HL-60/S4 (cell line): ENCODE measurements around the gene CDH4.

Experiments used
- in situ Hi-C: fragments of 300-500 bp; cut with MboI; formaldehyde crosslinking; loops from 2 replicates; pipeline ENCODE4 v1.14.3; 2022; ENCODE audit warnings: low sequenced_read_pairs

Gene CDH4

DNA sequence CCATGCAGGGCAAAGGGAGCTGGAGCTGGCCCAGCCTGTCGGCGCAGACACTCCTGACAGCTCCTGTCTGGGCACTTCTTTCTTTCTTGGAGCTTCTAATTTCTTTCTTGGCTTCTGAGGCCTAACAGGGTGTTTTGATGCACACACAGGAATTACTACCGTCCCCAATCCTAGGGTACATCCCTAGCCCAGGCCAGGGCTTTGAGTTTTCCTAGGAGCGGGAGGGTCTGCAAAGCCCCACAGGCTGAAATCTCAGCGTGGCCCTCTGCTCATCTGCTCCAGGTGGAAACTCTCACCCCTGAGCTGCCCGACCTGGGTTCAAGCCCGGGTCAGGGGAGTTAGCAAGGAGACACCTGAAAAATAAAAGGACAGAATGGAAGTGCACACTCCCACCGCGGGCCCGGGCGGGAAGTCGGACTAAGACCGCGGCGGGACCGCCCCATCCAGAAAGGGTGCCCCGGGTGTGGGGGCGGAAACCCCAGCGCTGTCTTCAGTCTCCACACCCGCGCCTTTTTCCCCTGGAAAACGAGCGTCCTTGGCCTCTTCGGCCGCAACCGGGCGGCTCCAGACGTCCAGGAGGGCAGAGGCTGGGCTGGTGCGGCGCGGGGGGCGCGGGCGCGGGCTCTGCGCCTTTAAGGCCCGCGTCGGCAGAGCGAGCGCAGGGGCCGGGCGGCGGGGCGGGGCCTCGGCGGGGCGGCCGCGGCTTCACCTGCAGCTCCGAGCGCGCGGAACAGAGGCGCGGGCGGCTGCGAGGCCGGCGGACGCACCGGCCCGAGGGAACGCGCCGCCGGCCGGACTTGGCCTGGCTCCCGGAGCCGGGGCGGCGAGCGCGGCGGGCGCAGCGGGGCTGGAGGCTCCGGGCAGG is at the start of gene CDH4:
Gene CDH4, plus strand, starts transcription at position 733 of the 865 bp plus-strand sequence.
- in situ Hi-C loops: no loop called here

DNA sequence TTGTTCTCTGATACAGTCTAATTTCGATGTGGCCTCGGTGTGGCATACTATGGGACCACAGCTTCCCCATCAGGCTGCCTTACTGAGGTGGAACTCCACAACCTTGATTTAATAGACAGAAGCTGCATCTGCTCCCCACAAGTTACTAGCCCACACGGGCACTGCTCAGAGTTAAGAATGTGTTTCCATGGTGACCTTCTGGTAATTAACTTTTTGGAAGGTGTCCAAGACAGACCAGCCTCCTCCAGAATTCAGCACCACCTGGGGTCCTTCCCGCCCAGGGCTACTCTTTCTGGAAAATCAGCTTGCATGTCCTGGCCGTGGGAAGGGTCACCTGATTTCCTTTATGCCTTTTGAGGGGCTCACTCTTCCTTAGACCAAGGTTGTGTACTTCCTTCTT is 48.7 kb upstream of the CDH4 start:
- in situ Hi-C loops: no loop called here

DNA sequence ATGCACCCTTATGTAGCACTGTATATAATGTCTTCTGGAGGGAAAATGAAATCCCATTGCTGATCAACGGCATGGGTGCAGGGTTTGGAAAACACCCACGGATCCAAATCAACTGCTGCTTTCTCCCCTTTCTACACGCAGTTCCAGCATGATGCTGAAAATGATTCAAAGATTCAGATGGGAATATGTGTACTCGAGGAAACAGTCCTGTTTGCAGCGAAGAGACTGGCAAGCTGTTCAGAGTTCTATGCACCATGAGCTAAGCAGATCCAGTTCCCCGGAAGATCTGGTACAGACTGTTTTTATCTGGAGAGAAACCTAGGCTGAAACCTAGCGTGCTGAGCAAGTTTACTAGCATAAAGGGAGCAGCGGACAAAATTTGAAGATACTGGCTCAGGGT is 47.9 kb upstream of the CDH4 start:
- in situ Hi-C loops: no loop called here

DNA sequence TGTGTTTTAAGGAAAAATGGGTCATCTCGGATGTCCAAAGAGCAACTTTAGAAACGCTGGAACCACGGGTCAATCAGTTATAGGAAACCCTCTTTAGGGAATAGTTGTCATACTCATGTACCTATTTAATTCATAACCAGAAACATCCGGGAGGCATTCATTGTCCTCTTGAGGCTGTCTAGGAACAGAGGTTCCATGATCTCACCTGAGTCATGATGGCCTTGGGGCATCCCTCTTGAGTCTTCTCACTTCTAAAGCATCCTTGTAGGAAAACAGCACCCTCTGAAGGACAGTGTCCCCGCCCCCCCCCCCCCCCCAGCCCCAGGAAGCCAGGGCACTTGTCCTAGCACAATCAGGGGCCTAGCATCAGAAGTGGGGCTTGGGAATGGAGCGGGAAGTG is 46.3 kb upstream of the CDH4 start:
- in situ Hi-C loops: no loop called here

DNA sequence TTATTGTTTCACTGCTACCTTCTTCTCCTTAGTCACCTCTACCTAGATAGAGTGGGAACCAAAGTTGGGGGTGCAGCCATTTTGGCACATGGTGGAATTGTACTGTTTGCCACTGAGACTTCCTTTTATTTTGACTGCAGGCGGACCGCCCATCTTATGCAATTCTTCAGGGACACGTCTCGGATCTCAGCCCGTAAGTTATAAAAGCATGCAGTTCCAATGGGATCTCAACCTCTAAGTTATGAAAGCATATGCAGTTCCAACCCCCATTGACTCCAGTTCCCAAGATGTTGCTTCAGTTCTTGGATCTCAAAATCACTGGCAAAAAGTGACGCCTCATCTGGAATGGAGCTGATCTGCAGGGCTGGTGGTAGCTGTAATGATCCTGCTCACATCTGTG is 41.2 kb upstream of the CDH4 start:
- in situ Hi-C loops: no loop called here

DNA sequence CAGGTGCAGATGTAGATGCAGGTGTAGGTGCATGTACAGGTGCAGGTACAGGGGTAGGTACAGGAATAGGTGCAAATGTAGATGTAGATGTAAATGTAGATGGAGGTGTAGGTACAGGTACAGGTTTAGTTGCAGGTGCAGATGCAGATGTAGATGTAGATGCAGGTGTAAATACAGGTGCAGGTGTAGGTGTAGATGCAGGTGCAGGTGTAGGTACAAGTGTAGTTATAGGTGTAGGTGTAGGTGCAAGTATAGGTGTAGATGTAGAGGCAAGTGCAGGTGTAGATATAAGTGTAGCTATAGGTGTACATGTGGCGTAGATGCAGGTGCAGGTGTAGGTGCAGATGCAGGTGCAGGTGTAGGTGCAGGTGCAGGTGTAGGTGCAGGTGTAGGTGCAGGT is 34.2 kb upstream of the CDH4 start:
- in situ Hi-C loops: no loop called here

DNA sequence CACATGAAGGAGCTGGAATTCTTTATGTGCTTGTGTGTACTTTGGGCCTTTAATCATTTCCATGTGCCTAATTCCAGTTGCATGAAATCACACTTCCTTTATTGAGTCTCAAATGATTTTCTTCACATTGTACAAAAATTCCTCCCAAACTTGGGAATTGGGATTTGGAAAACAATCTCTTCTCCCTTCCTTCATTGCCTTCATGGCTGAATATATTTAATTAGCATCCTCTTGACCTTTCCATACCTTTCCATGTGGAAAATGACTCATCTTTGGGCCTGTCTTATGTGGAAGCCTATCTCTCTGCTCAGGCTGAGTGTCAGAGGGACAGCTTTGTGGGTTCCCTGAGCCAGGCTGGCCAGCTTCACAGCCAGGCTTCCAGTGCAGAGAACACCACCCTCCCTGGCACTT is 33.0 kb upstream of the CDH4 start:
- in situ Hi-C loops: no loop called here

DNA sequence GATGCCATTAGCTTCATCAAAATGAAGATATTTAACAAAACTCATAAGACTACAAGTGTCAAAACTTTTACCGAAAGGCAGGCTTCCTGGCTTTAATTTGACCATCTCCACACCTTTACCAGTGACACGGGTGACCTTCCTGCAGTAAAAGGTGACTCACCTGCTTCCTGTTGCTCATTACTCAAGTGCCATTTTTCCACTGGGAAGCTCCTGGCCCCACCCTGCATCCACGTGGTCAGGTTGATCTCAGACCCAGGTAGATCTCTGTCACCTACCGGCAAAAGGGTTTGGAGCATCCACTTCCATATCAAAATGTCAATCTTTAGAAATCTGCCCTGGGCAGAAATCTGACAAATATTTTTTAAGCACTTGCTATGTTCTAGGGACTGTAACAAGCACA is 31.9 kb upstream of the CDH4 start:
- in situ Hi-C loops: no loop called here

DNA sequence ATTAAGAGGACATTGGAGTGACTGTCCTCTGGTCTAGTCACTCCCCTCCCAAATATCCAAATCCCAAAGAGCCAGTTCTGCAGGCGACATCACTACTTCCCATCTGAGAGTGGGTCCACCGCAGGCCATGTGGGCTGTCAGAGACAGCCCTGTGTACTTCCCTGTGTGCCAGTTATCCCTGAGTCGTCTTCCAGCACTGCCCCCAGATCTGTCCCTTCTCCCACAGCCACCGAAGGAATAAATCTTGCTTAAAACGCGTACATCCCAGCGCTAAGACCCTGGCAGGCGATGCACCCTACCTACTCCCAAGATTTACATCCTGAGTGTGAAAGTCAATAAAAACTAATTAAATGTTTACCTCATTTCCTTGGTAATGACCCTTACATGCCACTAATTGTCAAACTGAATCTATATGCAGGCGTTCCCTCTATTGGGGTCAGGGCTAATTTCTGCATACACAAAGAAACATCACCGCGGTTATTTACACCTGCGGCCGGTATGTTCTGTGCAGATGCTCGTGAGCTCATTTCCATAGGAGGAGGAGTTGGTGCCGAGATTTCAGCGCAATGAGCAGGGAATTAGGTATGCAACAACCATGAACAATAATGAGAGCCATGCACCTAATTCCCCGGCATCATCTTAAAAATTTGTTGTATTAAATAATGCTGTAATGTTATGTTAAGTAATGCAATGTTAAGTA is 31.3 kb upstream of the CDH4 start:
- in situ Hi-C loops: no loop called here

DNA sequence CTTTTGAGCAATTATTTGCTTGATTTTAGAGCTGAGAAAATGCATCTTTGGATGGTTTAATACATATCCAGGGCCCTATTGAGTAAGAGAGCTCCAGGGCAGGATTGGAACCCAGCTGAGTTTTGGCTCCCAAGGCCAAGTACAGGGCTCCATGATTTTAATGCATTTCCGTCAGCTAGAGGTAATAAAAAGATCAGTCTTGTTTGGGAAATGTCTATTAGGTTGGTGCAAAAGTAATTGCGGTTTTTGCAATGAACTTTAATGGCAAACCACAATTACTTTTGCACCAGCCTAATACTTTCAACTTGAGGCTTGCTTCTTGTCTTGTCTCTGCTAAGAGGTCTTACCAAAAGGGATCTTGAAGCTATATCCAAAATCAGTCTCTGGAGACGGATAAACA is 29.4 kb upstream of the CDH4 start:
- in situ Hi-C loops: no loop called here

DNA sequence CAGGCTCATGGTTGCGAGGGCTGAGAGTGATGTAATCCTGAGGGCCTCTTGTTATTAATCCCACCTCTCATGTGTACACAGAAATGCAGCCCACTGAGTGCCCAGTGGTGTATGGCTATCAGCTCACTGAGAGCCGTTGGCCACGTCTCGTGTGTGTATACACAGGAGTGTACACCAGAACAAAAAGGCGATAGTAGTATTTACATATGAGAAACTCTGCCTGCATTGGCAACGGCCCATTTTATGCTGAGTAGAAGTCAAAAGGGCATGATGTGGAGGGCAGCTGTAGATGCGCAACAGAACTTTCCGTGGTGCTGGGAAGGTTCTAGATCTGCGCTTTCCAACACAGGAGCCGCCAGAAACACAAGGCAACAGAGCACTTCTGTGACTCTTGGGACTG is 28.9 kb upstream of the CDH4 start:
- in situ Hi-C loops: no loop called here

DNA sequence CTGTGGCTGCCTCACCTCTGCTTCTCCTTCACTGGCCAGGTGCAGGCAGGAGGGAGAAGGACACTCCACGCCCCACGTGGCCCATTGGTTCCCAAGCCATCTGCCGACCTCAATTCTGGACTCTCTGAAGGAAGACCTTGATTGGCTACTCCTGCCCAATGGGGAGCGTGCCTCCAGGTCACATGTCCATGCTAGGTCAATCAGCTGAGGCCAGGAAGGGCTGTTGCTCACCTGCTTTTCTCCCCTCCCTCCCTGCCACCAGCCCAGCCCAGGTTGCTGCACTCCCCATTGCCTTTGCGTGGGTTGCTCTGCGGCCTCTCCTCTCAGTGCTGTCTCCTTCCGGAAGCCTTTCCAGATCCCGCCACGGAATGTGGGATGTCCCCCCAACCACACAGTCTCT is 21.9 kb upstream of the CDH4 start:
- in situ Hi-C loops: no loop called here

DNA sequence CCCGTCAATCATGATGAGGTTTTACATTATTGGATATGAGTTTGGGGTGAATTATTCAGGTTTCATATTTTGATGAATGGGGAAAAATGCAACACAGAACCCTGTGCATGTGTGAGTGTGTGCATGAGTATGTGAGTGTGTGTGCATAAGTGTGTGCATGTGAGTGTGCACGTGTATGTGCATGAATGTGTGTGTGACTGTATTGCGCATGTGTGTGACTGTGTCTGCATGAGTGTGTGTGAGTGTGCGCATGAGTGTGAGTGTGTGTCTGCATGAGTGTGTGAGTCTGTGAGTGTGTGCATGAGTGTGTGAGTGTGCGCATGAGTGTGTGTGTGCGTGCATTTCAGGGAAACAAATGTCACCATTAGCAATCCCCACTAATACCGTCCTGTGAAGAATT is 18.5 kb upstream of the CDH4 start:
- in situ Hi-C loops: no loop called here

DNA sequence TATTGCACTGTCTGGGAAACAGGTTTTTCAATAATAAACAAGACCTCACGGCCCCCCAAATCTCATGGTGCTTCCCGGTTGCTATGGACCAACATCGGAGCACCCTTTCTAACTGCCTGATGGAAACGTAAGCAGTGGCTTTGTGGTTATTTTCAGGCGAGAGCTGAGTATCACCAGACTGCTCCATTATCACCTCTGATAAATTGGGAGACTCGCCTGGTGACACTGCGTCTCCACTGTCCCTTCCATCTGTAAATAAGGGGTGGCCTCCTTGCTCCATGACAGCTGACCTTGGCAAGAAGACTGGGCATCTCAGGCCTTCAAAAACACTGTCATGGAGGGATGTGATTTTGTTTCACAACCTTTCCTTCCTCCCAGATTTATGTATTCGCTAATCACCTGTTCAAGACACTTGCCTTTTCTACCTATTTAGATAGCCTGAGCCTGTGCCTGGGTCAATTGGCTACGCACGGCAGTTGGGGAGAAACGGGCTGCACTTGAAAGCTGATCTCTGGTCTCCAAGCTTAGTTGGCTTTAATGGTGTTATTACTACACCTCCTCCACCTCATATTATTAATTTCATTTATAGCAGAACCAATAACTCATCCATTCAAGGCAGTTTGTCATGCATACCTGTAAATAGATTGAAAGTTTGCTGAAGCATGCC is 17.7 kb upstream of the CDH4 start:
- in situ Hi-C loops: no loop called here

DNA sequence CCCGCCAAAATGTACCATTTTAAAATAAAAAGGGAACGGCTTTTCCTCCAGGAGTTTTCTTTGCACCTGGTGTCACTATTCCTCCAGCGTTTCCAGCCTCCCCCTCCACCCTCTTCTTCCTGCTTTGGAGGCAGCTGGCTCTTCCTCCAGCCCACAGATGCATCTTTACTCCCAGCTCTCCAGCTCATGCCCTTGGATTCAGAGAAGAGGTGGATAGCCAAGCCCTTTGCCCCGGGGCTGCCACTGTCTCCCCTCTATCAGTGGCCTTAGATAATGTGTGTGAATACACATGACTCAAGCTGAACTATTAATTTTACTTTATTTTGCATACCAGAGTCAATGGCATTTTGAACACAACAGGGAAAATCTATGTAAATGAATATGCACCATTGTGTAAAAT is 15.3 kb upstream of the CDH4 start:
- in situ Hi-C loops: no loop called here

DNA sequence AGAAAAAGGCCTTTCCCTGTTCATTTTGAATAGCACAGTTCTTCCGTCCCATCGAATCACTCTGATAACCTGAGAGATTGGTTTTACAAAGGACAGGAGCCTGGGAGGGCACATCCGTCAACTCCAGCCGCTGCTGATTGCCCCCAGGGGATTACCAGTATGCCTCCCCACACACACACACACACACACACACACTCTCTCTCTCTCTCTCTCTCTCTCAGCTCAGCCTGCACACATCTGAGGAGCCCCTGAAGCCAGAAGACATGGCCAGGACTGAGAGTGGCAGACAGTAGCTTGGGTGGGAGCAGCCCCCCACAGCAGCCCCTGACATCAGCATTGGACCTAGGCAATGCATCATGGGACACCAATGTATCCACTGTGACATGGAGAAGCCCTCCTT is 13.2 kb upstream of the CDH4 start:
- in situ Hi-C loops: no loop called here

DNA sequence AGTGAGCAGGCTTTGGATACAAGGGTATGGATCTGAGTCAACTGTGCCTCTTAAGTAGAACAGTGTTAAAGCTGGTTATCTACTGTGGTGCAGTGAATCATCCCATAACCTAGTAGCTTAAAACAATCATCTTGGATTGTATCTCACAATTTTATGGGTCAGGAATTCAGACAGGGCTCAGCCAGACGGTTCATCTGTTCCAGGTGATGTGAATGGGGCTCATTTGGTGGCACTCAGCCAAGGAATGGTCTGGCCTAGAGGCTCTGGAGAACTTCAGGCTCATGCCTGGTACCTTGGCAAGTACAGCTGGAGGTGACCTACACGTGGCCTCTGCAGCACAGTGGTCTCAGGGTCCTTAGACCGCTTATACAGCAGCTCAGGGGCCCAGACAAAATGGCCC is 11.2 kb upstream of the CDH4 start:
- in situ Hi-C loops: no loop called here

DNA sequence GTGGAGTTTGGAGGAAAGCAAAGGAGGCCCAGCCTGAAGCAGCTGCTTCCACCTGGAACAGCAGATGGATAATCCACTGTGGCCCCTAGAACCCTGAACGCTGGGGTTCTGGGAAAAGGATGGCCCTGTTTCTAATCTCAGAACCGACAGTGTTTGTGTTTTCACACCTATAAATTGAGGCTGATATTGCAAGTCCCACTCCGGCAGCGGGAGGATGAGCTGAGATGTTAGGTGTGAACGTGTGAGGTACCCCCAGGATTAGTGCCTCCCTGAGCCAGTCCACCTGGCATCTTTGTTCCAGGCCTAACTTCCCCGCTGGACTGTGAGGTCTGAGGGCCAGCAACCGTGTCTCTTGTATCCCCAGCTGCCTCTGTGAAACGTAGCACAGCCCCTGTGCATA is 7.8 kb upstream of the CDH4 start:
- in situ Hi-C loops: no loop called here

DNA sequence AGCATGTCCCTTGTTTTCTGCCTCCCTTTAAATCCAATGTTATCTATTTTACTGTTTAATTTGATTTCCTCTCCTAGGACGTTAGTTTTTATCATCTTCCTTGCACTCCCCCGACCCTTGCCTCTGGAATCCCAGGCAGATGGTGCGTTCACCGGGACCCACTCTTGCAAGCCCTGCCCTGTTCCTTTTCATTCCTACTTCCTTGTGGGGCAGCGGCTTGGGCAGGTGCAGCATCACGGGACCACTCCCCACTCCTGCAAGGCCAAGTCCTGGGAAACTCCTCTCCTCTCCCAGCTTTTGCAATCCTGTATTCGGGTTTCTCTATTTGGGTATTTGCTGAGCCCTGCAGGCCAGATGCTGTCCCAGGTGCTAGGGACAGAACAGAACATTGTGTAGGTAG is 5.8 kb upstream of the CDH4 start:
- in situ Hi-C loops: no loop called here

DNA sequence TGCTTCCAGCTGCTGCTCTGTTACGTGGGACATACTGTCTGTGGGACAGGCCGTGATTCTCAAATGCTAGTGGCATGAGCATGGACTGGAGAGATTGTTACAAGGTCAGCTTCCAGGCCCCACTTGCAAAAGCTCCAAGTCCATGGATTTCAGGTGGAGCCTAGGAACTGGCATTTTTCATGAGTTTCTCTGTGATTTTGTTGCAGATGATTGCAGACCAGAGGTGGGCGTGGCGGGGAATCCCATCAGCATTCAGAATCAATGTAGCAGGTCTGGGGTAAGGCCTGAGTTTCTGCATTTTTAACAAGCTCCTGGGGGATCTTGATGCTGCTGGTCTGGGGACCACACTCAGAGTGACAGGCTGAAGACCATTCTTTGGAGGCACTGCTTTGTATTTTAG is 2.4 kb upstream of the CDH4 start:
- in situ Hi-C loops: no loop called here

DNA sequence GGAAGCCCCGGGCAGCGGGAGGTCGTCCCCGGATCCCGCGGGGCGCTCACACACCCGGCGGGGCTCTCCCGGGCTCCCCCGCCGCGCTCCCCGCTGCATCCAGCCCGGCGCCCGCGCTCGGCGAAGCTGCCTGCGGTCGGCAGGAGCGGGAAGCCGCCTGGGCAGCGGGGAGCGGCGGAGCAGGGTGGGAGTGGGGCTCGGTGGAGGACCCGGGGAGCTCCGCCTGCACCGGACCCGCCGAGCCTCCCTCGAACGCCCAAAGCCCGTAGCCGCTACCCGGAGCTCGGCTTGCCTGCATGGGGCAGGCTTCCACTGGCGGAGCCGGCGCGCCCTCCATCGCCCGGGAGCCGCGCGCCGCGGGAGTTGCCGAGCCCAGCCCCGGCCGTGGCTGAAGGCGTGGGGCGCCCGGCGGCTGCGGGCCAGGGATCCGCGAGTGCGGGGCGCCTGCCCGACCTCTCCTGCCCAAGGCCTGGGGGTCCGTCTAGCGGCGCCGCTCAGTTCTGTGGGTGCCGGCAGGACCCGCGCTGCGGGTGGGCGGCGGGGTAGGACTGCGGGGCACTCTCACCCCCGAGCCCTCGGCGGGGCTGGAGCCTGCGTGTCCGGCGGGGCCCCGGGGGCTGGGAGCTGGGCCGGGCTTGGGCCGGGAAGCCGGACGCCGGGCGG is 671 bp downstream of the CDH4 start:
- in situ Hi-C loops: no loop called here

DNA sequence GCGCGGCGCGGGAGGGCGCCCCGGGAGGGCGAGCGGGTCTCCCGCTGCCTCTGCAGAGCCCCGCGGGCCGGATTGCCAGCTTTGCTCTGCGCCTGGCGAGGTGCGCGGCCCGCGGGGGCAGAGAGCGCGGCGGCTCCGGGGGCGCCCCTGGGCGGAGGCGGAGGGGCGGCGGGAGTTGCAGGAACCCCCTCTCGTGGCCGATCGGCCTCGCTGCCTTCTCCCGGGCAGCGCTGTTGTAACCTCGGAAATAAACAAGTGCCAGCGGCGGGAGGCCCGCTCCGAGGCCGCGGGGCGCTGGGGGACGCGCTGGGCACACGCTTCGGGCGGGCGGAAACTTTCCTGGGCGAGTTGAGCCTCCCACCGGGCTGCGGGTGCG is 1.2 kb downstream of the CDH4 start:
- in situ Hi-C loops: no loop called here
